Loucy (cell line): ENCODE results near the gene MAPRE2.

Source experiments
- H2AFZ ChIP-seq: fragments of 200-600 bp; sonication (generic); 2 replicates; pipeline ENCODE4 v1.6.0; 2016; ENCODE audit warnings: antibody characterized with exemption, mild to moderate bottlenecking, low read length, moderate library complexity
- H3F3A ChIP-seq: fragments of 200-600 bp; 2 replicates; pipeline ENCODE4 v1.6.0; 2016; ENCODE audit warnings: antibody characterized with exemption, low read depth, mild to moderate bottlenecking
- H3K27me3 ChIP-seq: fragments of 200-600 bp; sonication (generic); 2 replicates; pipeline ENCODE4 v1.6.1; 2014; ENCODE audit warnings: low read length, mild to moderate bottlenecking; ENCODE audit not compliant: insufficient read depth, poor library complexity, severe bottlenecking
- H3K36me3 ChIP-seq: fragments of 200-600 bp; sonication (generic); 2 replicates; pipeline ENCODE4 v1.6.1; 2016; ENCODE audit warnings: low read length; ENCODE audit not compliant: insufficient read depth
- H3K4me1 ChIP-seq: fragments of 200-600 bp; sonication (generic); 2 replicates; pipeline ENCODE4 v1.5.1; 2014; ENCODE audit warnings: low read length, mild to moderate bottlenecking; ENCODE audit not compliant: insufficient read depth, poor library complexity, severe bottlenecking
- H3K4me2 ChIP-seq: fragments of 200-600 bp; sonication (generic); 2 replicates; pipeline ENCODE4 v1.6.0; 2014; ENCODE audit warnings: antibody characterized with exemption, low read length, low read depth, mild to moderate bottlenecking; ENCODE audit not compliant: poor library complexity, severe bottlenecking
- H3K4me3 ChIP-seq: fragments of 200-600 bp; sonication (generic); 2 replicates; pipeline ENCODE4 v1.5.1; 2014; ENCODE audit warnings: low read length, mild to moderate bottlenecking, mixed read lengths; ENCODE audit not compliant: poor library complexity, severe bottlenecking
- H3K79me2 ChIP-seq: fragments of 200-600 bp; sonication (generic); 2 replicates; pipeline ENCODE4 v1.6.1; 2014; ENCODE audit warnings: low read length; ENCODE audit not compliant: insufficient read depth
- H3K9ac ChIP-seq: fragments of 200-600 bp; sonication (generic); 2 replicates; pipeline ENCODE4 v1.6.0; 2014; ENCODE audit warnings: mild to moderate bottlenecking, low read depth, low read length, moderate library complexity; ENCODE audit not compliant: poor library complexity, severe bottlenecking
- H3K9me2 ChIP-seq: fragments of 200-600 bp; sonication (generic); replicated peaks from 2 replicates; pipeline ENCODE4 v1.6.1; 2016; ENCODE audit warnings: low read depth, low read length, mixed read lengths
- H3K9me3 ChIP-seq: fragments of 200-600 bp; sonication (generic); 2 replicates; pipeline ENCODE4 v1.6.1; 2014; ENCODE audit warnings: mild to moderate bottlenecking, antibody characterized with exemption, low read length, low read depth; ENCODE audit not compliant: insufficient read depth
- H4K20me1 ChIP-seq: fragments of 200-600 bp; sonication (generic); 2 replicates; pipeline ENCODE4 v1.6.0; 2014; ENCODE audit warnings: antibody characterized with exemption, low read length, mild to moderate bottlenecking; ENCODE audit not compliant: insufficient read depth, poor library complexity, severe bottlenecking
- CTCF ChIP-seq: fragments of 200-600 bp; sonication (generic); conservative IDR thresholded peaks from 2 replicates; pipeline ENCODE4 v1.5.1; 2014; ENCODE audit warnings: mild to moderate bottlenecking, antibody characterized with exemption, low read length
- EZH2phosphoT487 ChIP-seq: fragments of 200-600 bp; IDR thresholded peaks from 2 replicates; pipeline ENCODE4 v1.6.1; 2018; ENCODE audit warnings: antibody characterized with exemption, mild to moderate bottlenecking, moderate library complexity, borderline replicate concordance

The MAPRE2 gene

GRCh38 chr18:35000457-35000856 is 40.8 kb upstream of the MAPRE2 start:
- no peaks in the 10 kb centered on the region for H3K9me3 ChIP-seq
- no peaks in the 10 kb centered on the region for H3K27me3 ChIP-seq
- no peaks in the 10 kb centered on the region for H3F3A ChIP-seq
- TF ChIP-seq CTCF (no peak), EZH2phosphoT487 (no peak)
- no peaks in the 10 kb centered on the region for H4K20me1 ChIP-seq
- no peaks in the 10 kb centered on the region for H3K9me2 ChIP-seq
- H2AFZ ChIP-seq, result no peak overlapping the region
- H3K4me1 ChIP-seq, result no peaks in the 10 kb centered on the region
- no peak overlapping the region for H3K9ac ChIP-seq
- no peak overlapping the region for H3K4me2 ChIP-seq
- H3K36me3 ChIP-seq, result no peaks in the 10 kb centered on the region
- no peaks in the 10 kb centered on the region for H3K79me2 ChIP-seq
- H3K4me3 ChIP-seq, result no peak overlapping the region

GRCh38 chr18:35002120-35002519 is 39.1 kb upstream of the MAPRE2 start:
- Histone ChIP-seq H3K79me2 (no peaks in the 10 kb centered on the region), H4K20me1 (no peaks in the 10 kb centered on the region), H3K27me3 (no peaks in the 10 kb centered on the region), H2AFZ (no peak overlapping the region), H3K36me3 (no peaks in the 10 kb centered on the region), H3K4me2 (no peak overlapping the region), H3F3A (no peaks in the 10 kb centered on the region), H3K9ac (no peak overlapping the region), H3K9me2 (no peaks in the 10 kb centered on the region), H3K4me1 (no peaks in the 10 kb centered on the region), H3K9me3 (no peaks in the 10 kb centered on the region), H3K4me3 (no peak overlapping the region)
- no peak for TF ChIP-seq EZH2phosphoT487
- TF ChIP-seq CTCF, result no peak

- Histone ChIP-seq H3K4me2 (no peak overlapping the region), H3K9ac (no peak overlapping the region), H3K9me3 (no peaks in the 10 kb centered on the region), H3K79me2 (no peaks in the 10 kb centered on the region), H3K36me3 (no peaks in the 10 kb centered on the region), H4K20me1 (no peaks in the 10 kb centered on the region), H3F3A (no peaks in the 10 kb centered on the region), H3K9me2 (no peaks in the 10 kb centered on the region), H3K4me3 (no peak overlapping the region), H3K27me3 (no peaks in the 10 kb centered on the region), H3K4me1 (no peaks in the 10 kb centered on the region), H2AFZ (no peak overlapping the region)
- TF ChIP-seq EZH2phosphoT487, result no peak
- peak; percentile 72 for TF ChIP-seq CTCF
Observed at GRCh38 chr18:35005963-35006577, 35.1 kb upstream of the MAPRE2 start.
